ENCODE data around the gene KCNQ1. TPM values are rescaled to one million over a fixed set of nuclear protein-coding genes. Genes with fewer than 3 reads are reported as not detected.

Gene KCNQ1
- total RNA-seq, 1 experiment from 2014 or later = 2.3 TPM

DNA sequence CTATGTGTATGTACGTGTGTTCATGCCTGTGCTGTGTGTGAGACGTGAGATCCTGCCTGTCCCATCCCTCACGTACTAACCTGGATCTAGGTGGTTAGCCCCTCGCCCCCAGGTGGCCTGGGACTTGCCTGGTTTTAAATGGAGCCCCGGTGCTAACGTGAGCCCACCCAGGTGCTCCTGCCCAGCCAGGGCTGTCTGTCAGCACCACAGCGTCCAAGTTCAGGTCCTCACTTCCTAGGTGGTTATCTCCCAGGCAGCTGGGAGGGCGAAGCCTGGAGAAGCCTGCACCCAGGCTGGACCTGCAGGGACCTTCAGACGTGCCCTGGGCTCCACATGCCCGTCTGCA is 86.0 kb downstream of the KCNQ1 start:
- Histone ChIP-seq H3K4me1 (ENCODE audit: insufficient read depth, low read length) (peaks cover 2% of the 10 kb centered on the region; the same call in 1 of the 2 replicates), H3K23me2 (ENCODE audit: insufficient read length, low read depth, low read length, poor library complexity, severe bottlenecking) (no peaks in the 10 kb centered on the region), H2BK5ac (ENCODE audit: insufficient read length, low read length) (no peak overlapping the region), H4K8ac (replicated peaks; ENCODE audit: insufficient read length, low read depth, low read length) (no peak overlapping the region), H3K4me2 (ENCODE audit: insufficient read depth, insufficient read length, low read length) (no peak overlapping the region), H3K14ac (ENCODE audit: insufficient read depth, low read length) (no peak overlapping the region), H4K91ac (ENCODE audit: insufficient read length, low read depth, low read length) (no peak overlapping the region), H2BK20ac (ENCODE audit: low read depth, low read length, poor library complexity, severe bottlenecking) (no peak overlapping the region), H3K4ac (ENCODE audit: low read depth, low read length) (no peak overlapping the region), H3T11ph (ENCODE audit: low read length) (no peak overlapping the region), H2BK12ac (ENCODE audit: insufficient read length, low read depth, low read length) (no peak overlapping the region), H2AFZ (ENCODE audit: low read length) (no peak overlapping the region), H3K79me1 (ENCODE audit: insufficient read depth, low read depth, low read length, poor library complexity, severe bottlenecking) (no peaks in the 10 kb centered on the region), H3K9me3 (ENCODE audit: control insufficient read depth, low read depth, low read length) (no peaks in the 10 kb centered on the region), H2AK5ac (ENCODE audit: insufficient read length, low read length) (no peak overlapping the region), H3K23ac (ENCODE audit: insufficient read length, low read depth, low read length) (no peak overlapping the region), H2BK120ac (ENCODE audit: low read depth, low read length, poor library complexity, severe bottlenecking) (no peak overlapping the region), H3K56ac (ENCODE audit: insufficient read length, low read depth, low read length) (no peak overlapping the region), H3K9ac (ENCODE audit: extremely low read depth, insufficient read length, low read length) (no peak overlapping the region), H2BK15ac (ENCODE audit: low read depth, low read length) (no peak overlapping the region), H3K79me2 (ENCODE audit: insufficient read depth, low read length) (no peaks in the 10 kb centered on the region), H3K18ac (ENCODE audit: insufficient read length, low read depth, low read length) (no peak overlapping the region), H4K20me1 (ENCODE audit: control insufficient read depth, insufficient read depth, insufficient read length) (no peaks in the 10 kb centered on the region), H4K5ac (ENCODE audit: insufficient read length, low read depth, low read length) (no peak overlapping the region), H3K27me3 (ENCODE audit: insufficient read depth, low read length) (no peaks in the 10 kb centered on the region; the same call in 1 of the 2 replicates), H3K27ac (ENCODE audit: insufficient read length, low read depth, low read length) (no peak overlapping the region)
- Mint-ChIP-seq H3K36me3 (ENCODE audit: insufficient read depth in 1 of 3, low read depth in 3 of 3) (no peaks in the 10 kb centered on the region; a peak in 1 of 7 replicates), H3K4me1 (peaks cover 11 to 16% of the 10 kb centered on the region in 2 experiments), H3K4me3 (no peak overlapping the region), H3K9me3 (no peaks in the 10 kb centered on the region), H3K27ac (no peak overlapping the region), H3K27me3 (ENCODE audit: low read depth) (peaks cover 65% of the 10 kb centered on the region)
- DNase-seq = no peak
- no CpG with 5 or more reads among the region's 10 CpGs for WGBS (ENCODE audit: extremely low coverage, insufficient read length, low lambda C conversion rate)
- TF ChIP-seq, protein P1, sequence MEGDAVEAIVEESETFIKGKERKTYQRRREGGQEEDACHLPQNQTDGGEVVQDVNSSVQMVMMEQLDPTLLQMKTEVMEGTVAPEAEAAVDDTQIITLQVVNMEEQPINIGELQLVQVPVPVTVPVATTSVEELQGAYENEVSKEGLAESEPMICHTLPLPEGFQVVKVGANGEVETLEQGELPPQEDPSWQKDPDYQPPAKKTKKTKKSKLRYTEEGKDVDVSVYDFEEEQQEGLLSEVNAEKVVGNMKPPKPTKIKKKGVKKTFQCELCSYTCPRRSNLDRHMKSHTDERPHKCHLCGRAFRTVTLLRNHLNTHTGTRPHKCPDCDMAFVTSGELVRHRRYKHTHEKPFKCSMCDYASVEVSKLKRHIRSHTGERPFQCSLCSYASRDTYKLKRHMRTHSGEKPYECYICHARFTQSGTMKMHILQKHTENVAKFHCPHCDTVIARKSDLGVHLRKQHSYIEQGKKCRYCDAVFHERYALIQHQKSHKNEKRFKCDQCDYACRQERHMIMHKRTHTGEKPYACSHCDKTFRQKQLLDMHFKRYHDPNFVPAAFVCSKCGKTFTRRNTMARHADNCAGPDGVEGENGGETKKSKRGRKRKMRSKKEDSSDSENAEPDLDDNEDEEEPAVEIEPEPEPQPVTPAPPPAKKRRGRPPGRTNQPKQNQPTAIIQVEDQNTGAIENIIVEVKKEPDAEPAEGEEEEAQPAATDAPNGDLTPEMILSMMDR (conservative IDR thresholded peaks at IDR 0.05) = no peak

Measured in H9 (cell line).